ENCODE results near the gene FAM200C.

Gene FAM200C

GRCh38 chr5:160349935-160350303 lies 49.9 kb downstream of the FAM200C start:
- DNase-seq, result no peak
- TF ChIP-seq GATA1 (IDR thresholded peaks at IDR 0.05; ENCODE audit: low read depth, low read length) (no peak), POLR2A (IDR thresholded peaks at IDR 0.05; ENCODE audit: low read length) (no peak)

GRCh38 chr5:160349249-160349934 lies 50.5 kb downstream of the FAM200C start:
- TF ChIP-seq GATA1 (IDR thresholded peaks at IDR 0.05; ENCODE audit: low read depth, low read length) (no peak), POLR2A (IDR thresholded peaks at IDR 0.05; ENCODE audit: low read length) (no peak)
- DNase-seq, result no peak

- DNase-seq, result peak; percentile 53 to 88
- TF ChIP-seq GATA1 (IDR thresholded peaks at IDR 0.05; ENCODE audit: low read depth, low read length) (no peak), POLR2A (IDR thresholded peaks at IDR 0.05; ENCODE audit: low read length) (no peak)
Measured at GRCh38 chr5:160348080-160348479, 51.8 kb downstream of the FAM200C start.

GRCh38 chr5:160347448-160347847 lies 52.4 kb downstream of the FAM200C start:
- TF ChIP-seq GATA1 (IDR thresholded peaks at IDR 0.05; ENCODE audit: low read depth, low read length) (no peak), POLR2A (IDR thresholded peaks at IDR 0.05; ENCODE audit: low read length) (no peak)
- no peak for DNase-seq
